Measurements from ENCODE around the gene ITPA.

The ITPA gene

GRCh38 chr20:3246682-3247081 lies 37.4 kb downstream of the ITPA start:
- no peak for ATAC-seq (ENCODE audit: low read depth)
- Mint-ChIP-seq H3K27me3 (peaks cover 3% of the 10 kb centered on the region), H3K9me3 (no peaks in the 10 kb centered on the region), H3K4me1 (peaks cover 2% of the 10 kb centered on the region), H3K4me3 (no peak overlapping the region), H3K36me3 (no peaks in the 10 kb centered on the region), H3K27ac (no peak overlapping the region)
- DNase-seq (ENCODE audit: low spot score in 2 of 2): no peak

DNA sequence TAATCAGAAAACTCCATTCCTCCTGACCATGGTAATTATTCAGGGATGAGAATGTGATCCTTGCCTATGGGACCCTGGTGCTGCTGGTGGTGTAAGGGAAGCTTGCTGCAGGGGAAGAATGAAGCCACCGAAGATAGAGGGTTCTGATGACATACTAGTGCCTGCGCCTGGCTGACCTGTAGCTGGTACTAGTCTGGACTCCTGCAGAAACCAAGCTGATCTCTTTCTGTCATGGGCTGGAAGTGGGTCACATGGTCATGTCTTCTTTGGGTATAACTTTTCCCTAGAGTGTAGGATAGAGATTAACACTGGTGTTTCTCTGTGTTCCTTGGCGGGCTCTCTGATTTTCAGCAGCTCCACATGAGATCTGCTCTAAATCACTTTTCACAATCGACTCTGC lies 38.3 kb downstream of the ITPA start:
- Mint-ChIP-seq H3K27ac (no peak overlapping the region), H3K36me3 (peaks cover 5% of the 10 kb centered on the region), H3K9me3 (no peaks in the 10 kb centered on the region), H3K4me1 (peaks cover 2% of the 10 kb centered on the region), H3K27me3 (peaks cover 3% of the 10 kb centered on the region), H3K4me3 (peak overlapping the region; percentile 11)
- no peak for DNase-seq (ENCODE audit: low spot score in 2 of 2)
- no peak for ATAC-seq (ENCODE audit: low read depth)

DNA sequence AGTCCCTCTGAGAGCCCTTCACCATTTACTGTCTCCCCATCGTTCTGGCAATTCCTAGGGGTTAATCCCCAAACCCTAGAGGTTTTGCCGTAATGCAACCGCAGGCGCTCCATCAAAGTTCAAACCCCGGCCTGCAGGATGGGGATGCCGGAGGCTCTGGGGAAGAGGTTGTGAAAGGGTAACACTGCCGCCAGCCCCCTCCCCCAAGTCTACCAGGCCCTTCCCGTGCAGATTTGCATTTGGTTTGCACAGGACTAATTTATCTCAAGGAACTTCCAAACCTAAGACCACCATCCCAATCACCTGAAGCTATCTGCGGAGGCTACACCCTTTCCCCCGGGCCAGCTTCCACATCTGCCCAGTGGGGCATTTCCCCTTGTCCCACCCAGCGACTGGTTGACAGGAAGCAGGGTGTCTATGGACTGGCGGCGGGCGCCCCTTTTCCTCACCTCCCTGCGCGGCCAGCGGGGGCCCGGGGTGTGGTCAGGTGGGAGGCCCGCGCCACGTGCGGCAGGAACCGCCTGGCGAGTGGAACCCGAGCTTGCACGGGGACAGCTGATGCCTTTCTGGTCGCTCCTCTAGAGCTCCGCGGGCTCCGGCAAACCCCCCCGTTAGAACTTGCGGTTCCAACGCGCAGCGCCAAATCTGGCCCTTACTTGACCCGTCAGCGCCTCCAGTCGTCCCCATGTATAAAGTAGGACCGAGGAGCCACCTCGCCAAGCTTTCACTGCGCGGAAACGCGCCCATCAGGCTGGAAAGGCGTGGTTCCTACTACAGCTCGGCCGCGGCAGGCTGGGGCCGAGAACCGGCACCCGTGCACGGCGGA lies 39.1 kb downstream of the ITPA start:
- peaks cover 2% of the 10 kb centered on the region for H3K4me1 Mint-ChIP-seq
- no peak overlapping the region for H3K27ac Mint-ChIP-seq
- no peaks in the 10 kb centered on the region for H3K9me3 Mint-ChIP-seq
- no peak for DNase-seq (ENCODE audit: low spot score in 2 of 2)
- H3K36me3 Mint-ChIP-seq: peaks cover 5% of the 10 kb centered on the region
- ATAC-seq (ENCODE audit: low read depth): peak; percentile 50
- H3K27me3 Mint-ChIP-seq: peaks cover 3% of the 10 kb centered on the region
- peak overlapping the region; percentile 51 for H3K4me3 Mint-ChIP-seq

DNA sequence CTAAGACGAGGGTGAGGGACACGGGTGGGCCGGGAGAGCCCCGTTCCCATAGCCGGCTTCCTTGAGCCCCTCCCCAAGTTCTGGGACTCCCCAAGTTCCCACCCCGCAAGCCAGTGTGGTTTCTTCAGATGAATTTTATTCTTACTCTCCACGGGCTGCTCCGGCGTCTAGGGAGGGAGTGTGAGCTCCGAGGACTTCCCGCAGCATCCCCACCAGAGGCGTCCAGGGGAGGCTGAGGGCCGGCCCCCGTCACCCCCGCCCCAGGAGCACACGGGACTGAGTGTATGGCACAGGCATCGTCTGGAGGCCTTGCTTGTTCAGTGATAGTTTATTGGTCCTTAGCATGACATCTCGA lies 39.7 kb downstream of the ITPA start:
- ATAC-seq (ENCODE audit: low read depth) (no peak), DNase-seq (ENCODE audit: low spot score in 2 of 2) (no peak)
- no peaks in the 10 kb centered on the region for H3K9me3 Mint-ChIP-seq
- H3K27me3 Mint-ChIP-seq: peaks cover 2% of the 10 kb centered on the region
- H3K4me1 Mint-ChIP-seq: peaks cover 2% of the 10 kb centered on the region
- no peak overlapping the region for H3K27ac Mint-ChIP-seq
- H3K4me3 Mint-ChIP-seq: peak overlapping the region; percentile 51
- H3K36me3 Mint-ChIP-seq: peaks cover 5% of the 10 kb centered on the region

DNA sequence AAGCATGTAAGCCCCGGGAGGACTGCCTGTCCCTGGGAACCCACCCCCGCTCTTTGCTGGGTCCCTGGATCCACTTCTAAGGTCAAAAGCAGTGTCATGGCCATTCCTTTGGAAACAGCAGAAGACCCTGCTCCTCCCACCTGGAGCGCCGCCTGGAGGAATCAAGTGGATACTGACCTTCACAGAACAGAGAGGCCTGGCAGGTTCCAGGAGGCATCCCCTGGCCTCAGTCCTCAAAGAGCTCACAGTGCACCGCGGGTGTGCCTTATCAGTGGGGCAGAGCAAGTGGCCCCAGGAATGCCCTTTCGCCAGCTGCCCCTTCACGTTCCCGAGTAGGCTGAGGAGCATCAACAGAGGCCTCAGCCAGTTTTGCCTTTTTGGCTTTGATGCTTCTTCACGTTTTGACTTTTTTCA lies 40.8 kb downstream of the ITPA start:
- Mint-ChIP-seq H3K27ac (no peak overlapping the region), H3K4me3 (no peak overlapping the region), H3K9me3 (no peaks in the 10 kb centered on the region), H3K27me3 (peaks cover 2% of the 10 kb centered on the region), H3K4me1 (peaks cover 2% of the 10 kb centered on the region), H3K36me3 (peaks cover 7% of the 10 kb centered on the region)
- no peak for DNase-seq (ENCODE audit: low spot score in 2 of 2)
- no peak for ATAC-seq (ENCODE audit: low read depth)

- peaks cover 2% of the 10 kb centered on the region for H3K4me1 Mint-ChIP-seq
These were observed 42.5 kb downstream of the ITPA start for GRCh38 chr20:3251806-3252205.

GRCh38 chr20:3255728-3256127 lies 46.4 kb downstream of the ITPA start:
- H3K4me1 Mint-ChIP-seq: no peaks in the 10 kb centered on the region
- DNase-seq (ENCODE audit: low spot score in 2 of 2): no peak
- peaks cover 27% of the 10 kb centered on the region for H3K36me3 Mint-ChIP-seq
- no peak overlapping the region for H3K4me3 Mint-ChIP-seq
- ATAC-seq (ENCODE audit: low read depth): no peak
- no peaks in the 10 kb centered on the region for H3K27me3 Mint-ChIP-seq
- no peak overlapping the region for H3K27ac Mint-ChIP-seq
- no peaks in the 10 kb centered on the region for H3K9me3 Mint-ChIP-seq

More at GRCh38 chr20:3251806-3252205, 42.5 kb downstream of the ITPA start:
- Mint-ChIP-seq H3K9me3 (no peaks in the 10 kb centered on the region), H3K4me3 (no peak overlapping the region), H3K36me3 (peaks cover 17% of the 10 kb centered on the region), H3K27me3 (peaks cover 2% of the 10 kb centered on the region), H3K27ac (no peak overlapping the region)
- ATAC-seq (ENCODE audit: low read depth): no peak
- no peak for DNase-seq (ENCODE audit: low spot score in 2 of 2)

DNA sequence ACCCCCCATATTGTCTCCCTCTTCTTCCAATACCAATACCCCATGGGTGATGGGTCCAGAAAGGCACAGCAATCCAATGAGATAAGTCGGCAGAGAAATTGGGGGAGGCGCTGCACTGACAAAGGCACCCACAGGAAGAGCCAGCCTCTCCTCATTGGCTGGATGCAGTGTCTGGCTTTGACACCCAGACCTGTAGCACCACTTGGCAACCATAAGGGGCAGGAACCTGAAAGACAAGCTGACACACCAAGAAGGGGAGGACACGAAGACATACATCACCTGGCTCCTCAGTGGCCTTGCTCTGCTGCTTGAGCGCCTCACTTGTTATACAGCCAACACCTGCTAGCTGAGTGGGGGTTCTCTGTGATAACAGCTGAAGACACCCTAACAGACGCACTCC lies 49.1 kb downstream of the ITPA start:
- Mint-ChIP-seq H3K27me3 (no peaks in the 10 kb centered on the region), H3K36me3 (peaks cover 31% of the 10 kb centered on the region)
- no peak for DNase-seq (ENCODE audit: low spot score in 2 of 2)

DNA sequence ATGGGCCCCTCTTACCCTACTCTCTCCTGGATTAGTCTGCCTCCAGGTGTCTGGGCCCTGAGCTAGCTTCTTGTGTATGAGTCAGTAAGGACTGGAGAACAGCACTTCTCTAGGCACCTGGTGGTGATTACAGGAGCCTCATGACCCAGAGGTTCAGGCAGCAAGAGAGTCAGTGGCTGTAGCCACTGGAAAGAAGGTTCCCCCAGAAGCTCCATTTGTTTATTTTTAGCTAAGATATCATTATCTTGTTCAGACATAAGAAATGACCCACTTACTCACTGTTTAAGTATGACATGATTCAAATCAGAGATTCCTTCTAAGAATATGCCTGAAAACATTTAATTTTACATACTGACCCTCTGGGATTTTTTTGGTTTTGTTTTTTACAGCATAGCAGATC lies 53.3 kb downstream of the ITPA start:
- no peaks in the 10 kb centered on the region for H3K4me1 Mint-ChIP-seq
- H3K9me3 Mint-ChIP-seq: no peaks in the 10 kb centered on the region
- H3K36me3 Mint-ChIP-seq: peaks cover 28% of the 10 kb centered on the region
- DNase-seq (ENCODE audit: low spot score in 2 of 2): no peak
- no peaks in the 10 kb centered on the region for H3K27me3 Mint-ChIP-seq
- no peak overlapping the region for H3K4me3 Mint-ChIP-seq
- ATAC-seq (ENCODE audit: low read depth): no peak
- H3K27ac Mint-ChIP-seq: no peak overlapping the region

More for the DNA sequence above, 49.1 kb downstream of the ITPA start:
- Mint-ChIP-seq H3K9me3 (no peaks in the 10 kb centered on the region), H3K4me1 (no peaks in the 10 kb centered on the region), H3K4me3 (no peak overlapping the region), H3K27ac (no peak overlapping the region)
- ATAC-seq (ENCODE audit: low read depth): no peak

DNA sequence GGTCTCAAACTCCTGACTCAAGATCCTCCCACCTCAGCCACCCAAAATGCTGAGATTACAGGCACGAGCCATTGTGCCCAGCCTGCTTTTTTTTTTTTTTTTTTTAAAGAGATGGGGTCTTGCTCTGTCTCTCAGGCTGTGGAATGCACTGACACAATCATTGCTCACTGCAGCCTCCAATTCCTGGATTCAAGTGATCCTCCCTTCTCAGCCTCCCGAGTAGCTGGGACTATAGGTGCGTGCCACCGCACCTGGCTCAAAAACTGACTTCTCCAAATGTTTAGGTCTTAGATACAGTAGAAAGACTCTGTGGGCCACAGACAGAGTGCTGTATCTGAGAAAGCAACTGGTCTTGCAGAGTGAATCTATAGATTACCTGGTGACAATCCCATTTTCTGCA lies 60.8 kb downstream of the ITPA start:
- no peaks in the 10 kb centered on the region for H3K27me3 Mint-ChIP-seq
- ATAC-seq (ENCODE audit: low read depth): no peak
- H3K27ac Mint-ChIP-seq: no peak overlapping the region
- no peak for DNase-seq (ENCODE audit: low spot score in 2 of 2)
- H3K4me3 Mint-ChIP-seq: no peak overlapping the region
- H3K4me1 Mint-ChIP-seq: no peaks in the 10 kb centered on the region
- H3K36me3 Mint-ChIP-seq: peaks cover 10% of the 10 kb centered on the region
- H3K9me3 Mint-ChIP-seq: no peaks in the 10 kb centered on the region

DNA sequence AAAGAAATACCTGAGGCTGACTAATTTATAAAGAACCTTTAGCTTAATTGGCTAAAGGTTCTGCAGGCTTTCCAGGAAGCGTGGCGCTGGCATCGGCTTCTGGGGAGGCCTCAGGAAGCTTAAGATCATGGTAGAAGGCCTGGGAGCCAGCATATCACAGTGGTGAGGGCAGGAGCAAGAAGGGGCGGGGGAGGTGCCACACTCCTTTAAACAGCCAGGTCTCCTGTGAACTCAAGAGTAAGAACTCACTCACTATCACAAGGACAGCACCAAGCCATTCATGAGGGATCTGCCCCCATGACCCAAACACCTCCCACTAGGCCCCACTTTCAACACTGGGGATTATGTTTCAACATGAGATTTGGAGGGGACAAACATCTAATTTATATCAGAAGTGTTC lies 64.1 kb downstream of the ITPA start:
- no peaks in the 10 kb centered on the region for H3K27me3 Mint-ChIP-seq
- no peaks in the 10 kb centered on the region for H3K9me3 Mint-ChIP-seq
- no peak overlapping the region for H3K4me3 Mint-ChIP-seq
- DNase-seq (ENCODE audit: low spot score in 2 of 2) (no peak), ATAC-seq (ENCODE audit: low read depth) (no peak)
- peaks cover 12% of the 10 kb centered on the region for H3K36me3 Mint-ChIP-seq
- H3K27ac Mint-ChIP-seq: no peak overlapping the region
- H3K4me1 Mint-ChIP-seq: no peaks in the 10 kb centered on the region

Measured in memory B cell (primary cell).